B cell (primary cell): ENCODE results near the gene TUSC7.

Source experiments
- EZH2 ChIP-seq: IDR thresholded peaks from 2 replicates; pipeline ENCODE4 v1.6.1; 2012; ENCODE audit warnings: borderline replicate concordance, low read depth, mild to moderate bottlenecking, moderate library complexity, low read length; ENCODE audit not compliant: insufficient read depth, poor library complexity, severe bottlenecking
- TF ChIP-seq, protein P1 (sequence below): fragments of 200-600 bp; IDR thresholded peaks from one replicate; pipeline ENCODE4 v1.8.0; 2022; ENCODE audit warnings: antibody characterized with exemption, mild to moderate bottlenecking

- TF ChIP-seq, protein P1, sequence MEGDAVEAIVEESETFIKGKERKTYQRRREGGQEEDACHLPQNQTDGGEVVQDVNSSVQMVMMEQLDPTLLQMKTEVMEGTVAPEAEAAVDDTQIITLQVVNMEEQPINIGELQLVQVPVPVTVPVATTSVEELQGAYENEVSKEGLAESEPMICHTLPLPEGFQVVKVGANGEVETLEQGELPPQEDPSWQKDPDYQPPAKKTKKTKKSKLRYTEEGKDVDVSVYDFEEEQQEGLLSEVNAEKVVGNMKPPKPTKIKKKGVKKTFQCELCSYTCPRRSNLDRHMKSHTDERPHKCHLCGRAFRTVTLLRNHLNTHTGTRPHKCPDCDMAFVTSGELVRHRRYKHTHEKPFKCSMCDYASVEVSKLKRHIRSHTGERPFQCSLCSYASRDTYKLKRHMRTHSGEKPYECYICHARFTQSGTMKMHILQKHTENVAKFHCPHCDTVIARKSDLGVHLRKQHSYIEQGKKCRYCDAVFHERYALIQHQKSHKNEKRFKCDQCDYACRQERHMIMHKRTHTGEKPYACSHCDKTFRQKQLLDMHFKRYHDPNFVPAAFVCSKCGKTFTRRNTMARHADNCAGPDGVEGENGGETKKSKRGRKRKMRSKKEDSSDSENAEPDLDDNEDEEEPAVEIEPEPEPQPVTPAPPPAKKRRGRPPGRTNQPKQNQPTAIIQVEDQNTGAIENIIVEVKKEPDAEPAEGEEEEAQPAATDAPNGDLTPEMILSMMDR = no peak
- TF ChIP-seq EZH2 = no peak
These were observed 31.9 kb downstream of the TUSC7 start for GRCh38 chr3:116741467-116741866.
